Stimulated activated CD8-positive, alpha-beta memory T cell treated with anti-CD3 and anti-CD28 coated beads, Interleukin-2, amount 100 ng/mL, for 1 hour (primary cell): ENCODE data around the gene CERS6.

Source experiments
- DNase-seq, 2 donors: peaks; one replicate each; pipeline ENCODE4 v3.0.0-alpha.2; 2020; ENCODE audit warnings: low read depth in 2 of 2

Gene CERS6

GRCh38 chr2:168530982-168531622, 75.0 kb downstream of the CERS6 start:
- DNase-seq, result no peak

GRCh38 chr2:168534926-168535325, 78.9 kb downstream of the CERS6 start:
- DNase-seq, result no peak

DNA sequence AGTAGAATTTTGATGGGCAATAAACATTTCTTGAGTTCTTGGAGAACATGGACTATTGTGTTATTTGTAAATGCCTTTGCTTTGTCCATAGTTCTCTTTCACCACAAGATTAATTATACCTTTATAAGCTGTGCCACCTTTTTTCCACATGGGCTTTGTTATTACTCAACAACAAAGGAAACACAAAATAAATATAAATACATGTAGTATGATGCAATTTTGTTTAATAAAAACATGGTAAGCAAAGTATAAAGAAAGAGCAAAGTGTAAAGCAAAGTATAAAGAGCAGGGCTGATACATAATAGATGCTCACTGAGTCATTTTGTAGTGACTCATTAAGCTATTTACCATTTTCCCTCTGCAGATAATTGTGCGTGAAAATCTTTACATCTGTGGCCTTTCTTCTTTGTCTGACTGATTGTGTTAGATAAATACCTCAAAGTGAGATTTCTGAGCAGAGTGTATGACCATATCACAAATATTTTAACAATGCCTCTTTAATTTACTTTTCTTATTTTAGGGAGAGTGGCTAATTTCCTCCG, 80.9 kb downstream of the CERS6 start:
- no peak for DNase-seq

GRCh38 chr2:168538133-168538532, 82.1 kb downstream of the CERS6 start:
- DNase-seq, result no peak

- DNase-seq, result no peak
Measured at GRCh38 chr2:168538534-168538933, 82.5 kb downstream of the CERS6 start.

DNA sequence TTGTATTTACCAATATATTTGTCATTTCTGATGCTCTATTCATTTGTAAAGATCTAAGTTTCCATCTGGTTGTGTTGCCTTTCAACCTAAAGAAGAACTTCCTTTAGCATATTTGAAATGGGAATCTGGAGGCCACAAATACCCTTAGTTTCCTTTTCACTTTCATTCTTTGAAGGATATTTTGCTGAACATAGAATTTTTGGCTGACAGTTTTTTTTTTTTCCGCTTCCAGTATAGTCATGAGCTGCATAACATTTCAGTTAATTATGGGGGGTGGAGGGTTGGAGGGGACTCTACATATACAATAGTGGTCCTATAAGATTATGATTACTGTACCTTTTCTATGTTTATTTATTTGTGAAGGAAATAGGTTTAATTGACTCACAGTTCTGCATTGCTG, 83.9 kb downstream of the CERS6 start:
- no peak for DNase-seq

DNA sequence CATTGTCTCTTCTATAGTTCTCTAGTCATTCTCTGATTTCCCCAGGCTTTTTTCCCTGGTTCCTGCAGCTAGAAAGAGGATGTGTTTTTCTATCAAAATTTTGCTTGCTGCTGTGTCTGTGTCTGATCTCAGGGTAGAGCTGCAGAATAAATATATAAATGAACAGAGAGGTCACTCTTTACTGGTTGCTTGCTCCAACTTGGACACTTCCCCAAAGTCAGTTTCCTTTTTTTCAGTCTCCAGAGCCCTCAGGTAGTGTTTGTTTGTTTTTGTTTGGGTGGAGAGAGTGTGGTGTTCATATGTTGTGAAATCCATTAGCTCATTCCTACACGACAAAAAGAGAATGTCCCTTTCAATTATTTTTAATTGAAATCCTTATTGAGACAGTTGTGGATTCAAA, 85.8 kb downstream of the CERS6 start:
- DNase-seq, result no peak

DNA sequence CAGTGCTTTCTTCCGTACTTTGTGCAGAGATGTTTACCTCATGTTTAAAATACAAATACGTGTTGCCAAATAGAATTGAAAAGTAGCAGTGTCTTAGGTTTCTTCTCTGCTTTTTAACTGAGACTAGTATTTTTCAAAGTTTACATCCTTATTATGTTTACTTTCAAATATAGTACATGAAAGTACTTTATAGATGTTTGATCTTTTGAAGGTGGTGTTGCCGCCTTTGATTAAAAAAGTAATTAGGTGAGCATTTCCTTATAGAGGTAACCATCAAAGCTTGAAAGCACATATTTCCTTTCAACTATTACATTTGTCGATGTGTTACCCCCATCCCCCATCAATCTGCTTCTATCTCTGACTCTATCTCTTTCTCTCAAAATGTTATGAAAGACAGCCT, 87.0 kb downstream of the CERS6 start:
- no peak for DNase-seq

DNA sequence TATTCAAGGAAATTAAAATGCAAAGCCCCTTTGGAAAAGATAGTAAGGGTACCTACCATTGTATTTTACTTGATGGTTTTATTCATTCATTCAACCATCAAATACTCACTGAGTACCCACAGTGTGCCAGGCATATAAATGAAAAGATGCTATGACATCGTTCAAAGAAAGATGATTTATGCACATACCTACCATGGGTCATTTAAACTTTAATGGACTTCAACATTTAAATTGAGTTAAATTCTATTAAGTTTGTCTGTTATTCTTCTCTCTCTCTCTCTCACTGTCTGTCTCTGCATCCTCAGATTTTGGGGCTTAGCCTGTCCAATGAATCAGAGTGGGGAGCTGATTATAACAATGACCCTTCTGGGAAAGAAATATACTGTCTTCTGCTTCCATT, 87.9 kb downstream of the CERS6 start:
- no peak for DNase-seq

- no peak for DNase-seq
Measured at GRCh38 chr2:168545439-168546082, 89.5 kb downstream of the CERS6 start.

GRCh38 chr2:168550670-168551069, 94.6 kb downstream of the CERS6 start:
- DNase-seq, result no peak

DNA sequence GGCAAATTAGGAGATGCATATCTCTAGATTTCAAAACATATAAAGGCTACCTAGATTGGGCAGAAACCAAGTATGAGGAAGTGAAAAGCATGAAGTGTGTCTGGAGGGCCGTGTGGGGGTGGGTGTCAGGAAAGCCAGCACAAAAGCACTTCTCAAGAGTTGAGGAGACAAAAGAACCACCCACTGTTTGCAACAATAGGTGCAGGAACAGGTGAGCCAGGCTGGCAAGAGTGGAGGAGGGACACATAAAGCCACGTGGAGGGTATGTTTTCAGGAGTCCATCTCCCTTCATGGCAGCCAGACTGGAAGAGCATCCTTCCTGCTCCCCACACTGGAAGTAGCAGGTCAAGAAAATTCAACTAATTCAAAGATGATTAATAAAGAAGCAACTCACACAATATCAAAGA, 96.4 kb downstream of the CERS6 start:
- no peak for DNase-seq

DNA sequence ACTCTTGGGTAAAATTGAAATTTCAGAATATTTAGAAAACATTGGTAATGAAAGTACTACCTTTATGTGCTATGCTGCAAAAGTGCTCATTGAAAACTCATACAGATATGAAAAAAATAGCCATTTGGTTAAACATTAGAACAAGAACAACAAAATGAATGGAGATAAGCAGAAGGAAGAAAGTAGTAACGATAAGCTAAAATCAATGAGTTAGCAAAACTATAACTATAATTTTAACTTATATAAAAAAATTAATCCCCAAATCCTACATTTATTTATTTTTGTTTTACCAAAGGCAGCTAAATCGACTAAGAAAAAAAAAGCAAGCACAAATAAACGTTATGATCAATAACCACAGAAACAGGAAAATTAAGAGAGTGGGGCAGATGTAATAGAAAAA, 99.2 kb downstream of the CERS6 start:
- DNase-seq, result no peak

DNA sequence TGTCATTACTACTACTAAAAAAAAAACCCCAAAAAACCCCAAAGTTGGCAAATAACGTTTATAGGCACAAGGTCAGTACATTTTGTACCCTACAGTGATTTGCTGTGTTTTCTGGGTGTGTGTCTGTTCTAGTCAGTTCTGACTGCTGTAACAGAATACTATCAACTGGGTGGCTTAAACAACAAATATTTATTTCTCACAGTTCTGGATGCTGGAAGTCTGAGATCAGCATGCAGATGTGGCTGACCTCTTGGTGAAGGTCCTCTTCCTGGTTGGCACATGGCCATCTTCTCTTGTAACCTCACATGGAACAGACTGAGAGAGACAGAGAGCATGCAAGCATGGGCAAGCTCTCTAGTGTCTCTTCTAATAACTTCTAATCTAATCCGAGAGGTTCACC, 103.1 kb downstream of the CERS6 start:
- no peak for DNase-seq

DNA sequence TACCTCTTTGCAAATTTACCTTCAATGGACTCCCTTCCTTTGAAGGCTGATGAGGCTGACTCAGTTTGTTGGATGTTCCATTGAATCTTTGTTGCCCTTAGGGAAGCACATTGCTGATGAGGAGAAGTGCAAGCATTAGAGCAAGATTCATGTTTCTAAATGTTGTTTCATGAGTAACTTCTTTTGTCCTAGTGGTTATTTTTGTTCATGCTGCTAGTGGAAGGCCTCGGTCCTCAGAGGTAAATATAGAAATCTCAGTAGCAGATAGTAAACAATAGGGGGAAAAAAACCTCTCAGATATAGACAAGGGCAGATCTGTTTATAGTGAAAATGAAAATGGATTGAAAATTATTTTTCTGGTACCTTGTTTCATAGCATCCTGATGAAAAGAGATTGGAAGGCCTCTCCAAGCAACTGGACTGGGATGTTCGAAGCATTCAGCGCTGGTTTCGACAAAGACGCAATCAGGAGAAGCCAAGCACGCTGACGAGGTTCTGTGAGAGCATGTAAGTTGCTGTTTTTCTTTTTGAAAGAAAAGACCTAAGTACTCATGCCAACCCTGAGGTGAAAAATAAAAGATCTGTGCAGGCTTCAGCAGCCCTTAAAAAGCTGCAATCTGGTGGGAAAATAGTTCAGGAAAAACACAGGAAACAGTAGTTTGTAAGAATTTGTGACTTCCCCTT, 104.9 kb downstream of the CERS6 start:
- no peak for DNase-seq

DNA sequence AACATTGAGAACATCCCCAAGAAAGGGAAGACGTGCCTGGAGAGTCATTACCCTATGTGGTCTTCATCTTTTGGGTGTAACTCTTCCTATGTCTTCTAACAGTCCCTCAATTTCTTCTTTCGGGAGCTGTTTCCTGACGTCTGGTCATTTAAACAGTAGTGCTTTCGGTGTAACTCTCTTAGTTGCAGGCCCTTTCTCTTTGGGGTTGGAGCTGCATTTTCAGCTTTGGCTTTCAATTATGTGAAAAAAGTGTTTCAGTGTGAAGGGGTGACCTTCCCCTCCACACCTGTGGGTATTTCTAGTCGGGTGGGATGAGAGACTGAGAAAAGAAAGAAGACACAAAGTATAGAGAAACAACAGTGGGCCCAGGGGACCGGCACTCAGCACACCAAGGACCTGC, 105.9 kb downstream of the CERS6 start:
- DNase-seq, result no peak

DNA sequence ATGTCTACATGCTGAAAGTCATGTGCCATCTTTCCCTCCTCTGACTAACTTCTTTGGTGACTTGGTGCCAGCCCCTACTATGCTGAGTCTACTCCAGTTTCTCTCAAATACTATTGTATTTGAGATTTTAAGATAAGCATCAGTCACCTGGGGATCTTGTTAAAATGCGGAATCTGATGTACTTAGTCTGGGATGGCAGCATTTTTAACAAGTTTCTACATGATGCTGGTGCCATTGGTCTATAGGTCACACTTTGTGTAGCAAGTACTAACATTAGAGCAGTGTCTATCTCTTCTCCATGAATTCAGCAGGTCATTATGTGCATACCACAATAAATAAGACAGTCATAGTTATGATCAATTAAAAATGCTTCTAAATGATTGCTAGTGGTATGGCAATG, 106.9 kb downstream of the CERS6 start:
- no peak for DNase-seq

- no peak for DNase-seq
Measured at GRCh38 chr2:168564641-168565040, 108.6 kb downstream of the CERS6 start.

- no peak for DNase-seq
Measured at GRCh38 chr2:168565112-168565511, 109.0 kb downstream of the CERS6 start.

DNA sequence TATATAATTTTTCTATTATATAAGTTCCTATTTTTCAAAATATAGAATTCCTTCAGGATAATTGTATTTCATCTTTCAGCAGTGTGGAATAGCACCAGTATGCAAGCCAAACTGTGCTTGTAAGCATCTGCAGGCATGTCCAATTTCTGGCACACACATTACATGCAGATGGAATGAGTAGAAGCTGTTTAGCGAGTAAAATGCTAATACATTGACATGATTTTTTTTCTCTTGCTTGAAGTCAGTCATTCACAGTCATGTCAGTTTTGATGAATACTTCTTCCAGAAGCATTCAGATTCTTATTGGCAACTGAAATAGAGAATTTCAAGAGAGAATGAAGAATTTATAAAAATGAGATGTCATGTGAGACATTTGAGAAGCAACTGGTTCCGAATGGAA, 109.4 kb downstream of the CERS6 start:
- no peak for DNase-seq

DNA sequence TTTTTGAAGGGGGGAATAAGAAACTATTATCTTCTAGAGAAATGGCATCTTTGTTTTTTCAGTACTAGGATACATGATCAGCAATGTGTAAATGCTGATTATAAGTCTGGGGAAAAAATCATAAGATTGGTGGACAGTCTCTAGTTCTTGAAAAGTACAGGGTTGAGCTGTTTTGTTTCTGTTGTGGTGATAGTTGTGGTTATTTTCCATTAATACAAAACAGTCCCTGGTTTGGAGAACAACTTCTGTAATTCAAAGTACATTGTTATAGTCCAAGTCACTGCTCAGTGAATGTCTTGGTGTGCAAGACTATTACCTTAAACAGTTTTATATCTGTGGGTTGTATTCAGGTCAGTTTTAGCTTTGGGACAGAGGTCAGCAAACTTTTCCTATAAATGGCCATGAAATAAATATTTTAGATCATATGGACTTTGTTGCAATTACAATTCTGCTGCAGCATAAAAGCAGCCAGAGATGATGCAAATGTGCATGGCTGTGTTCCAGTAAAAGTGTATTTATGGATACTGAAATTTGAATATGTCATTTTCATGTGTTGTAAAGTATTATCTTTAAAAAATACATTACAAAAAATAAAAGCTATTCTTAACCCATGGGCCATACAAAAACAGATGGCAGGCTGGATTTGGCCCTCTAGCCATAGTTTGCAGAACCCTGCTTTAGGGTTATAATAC, 111.0 kb downstream of the CERS6 start:
- no peak for DNase-seq

GRCh38 chr2:168567836-168568235, 111.8 kb downstream of the CERS6 start:
- DNase-seq, result no peak
